ENCODE measurements around the gene FAM20B.

FAM20B gene

GRCh38 chr1:179095924-179096323 lies 70.2 kb downstream of the FAM20B start:
- no peak for DNase-seq

- no peak for DNase-seq
These were observed 74.2 kb downstream of the FAM20B start for GRCh38 chr1:179099891-179100290.

- no peak for DNase-seq
These were observed 75.9 kb downstream of the FAM20B start for GRCh38 chr1:179101566-179101965.

- DNase-seq: no peak
These were observed 78.3 kb downstream of the FAM20B start for GRCh38 chr1:179103999-179104398.

GRCh38 chr1:179104611-179105250 lies 79.0 kb downstream of the FAM20B start:
- DNase-seq: no peak

- DNase-seq: no peak
These were observed 79.7 kb downstream of the FAM20B start for GRCh38 chr1:179105393-179105792.

GRCh38 chr1:179107706-179108629 lies 82.3 kb downstream of the FAM20B start:
- no peak for DNase-seq

GRCh38 chr1:179108644-179109043 lies 83.0 kb downstream of the FAM20B start:
- no peak for DNase-seq

GRCh38 chr1:179115181-179115580 lies 89.5 kb downstream of the FAM20B start:
- no peak for DNase-seq

GRCh38 chr1:179119513-179119912 lies 93.8 kb downstream of the FAM20B start:
- DNase-seq: no peak

- no peak for DNase-seq
These were observed 95.0 kb downstream of the FAM20B start for GRCh38 chr1:179120736-179121135.

- DNase-seq: no peak
These were observed 95.7 kb downstream of the FAM20B start for GRCh38 chr1:179121159-179121938.

- no peak for DNase-seq
These were observed 99.2 kb downstream of the FAM20B start for GRCh38 chr1:179124873-179125272.
